Measurements from ENCODE around the gene LHX6.

GRCh38 chr9:122218071-122218934 lies 10.5 kb downstream of the LHX6 start:
- TF ChIP-seq EZH2 (IDR thresholded peaks at IDR 0.05) (no peak), ZFX (IDR thresholded peaks at IDR 0.05) (no peak), POLR2A (IDR thresholded peaks at IDR 0.05; ENCODE audit: borderline replicate concordance, extremely low read depth, insufficient read depth, insufficient read length) (no peak), ZNF274 (IDR thresholded peaks at IDR 0.05; ENCODE audit: low read depth, low read length) (no peak), ZBTB33 (IDR thresholded peaks at IDR 0.05; ENCODE audit: extremely low read depth, insufficient replicate concordance, low read length) (no peak)
